NCI-H446 treated with DMSO at 0.1 percent for 48 hours (cell line): ENCODE results near the gene NR6A1.
"Not testable (repeated sequence)": the region's sequence is repeated elsewhere in the genome, so short reads cannot be mapped to it uniquely, and the experiment has no call there.

Experiments
- DNase-seq: peaks from one replicate; lab custom pipeline; 2025; lab: John Stamatoyannopoulos, UW

Gene NR6A1

DNA sequence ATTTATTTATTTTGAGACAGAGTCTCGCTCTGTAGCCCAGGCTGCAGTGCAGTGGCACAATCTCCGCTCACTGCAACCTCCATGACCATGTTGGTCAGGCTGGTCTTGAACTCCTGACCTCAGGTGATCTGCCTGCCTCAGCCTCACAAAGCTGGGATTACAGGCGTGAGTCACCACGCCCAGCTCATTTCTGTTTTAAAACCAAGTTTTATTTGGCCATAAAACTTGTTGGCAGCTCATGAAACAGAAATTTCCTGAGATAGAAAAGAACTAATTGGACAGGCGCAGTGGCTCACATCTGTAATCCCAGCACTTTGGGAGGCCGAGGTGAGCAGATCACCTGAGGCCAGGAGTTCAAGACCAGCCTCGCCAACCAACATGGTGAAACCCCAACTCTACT lies 155.3 kb downstream of the NR6A1 start:
- not testable (repeated sequence) for DNase-seq

DNA sequence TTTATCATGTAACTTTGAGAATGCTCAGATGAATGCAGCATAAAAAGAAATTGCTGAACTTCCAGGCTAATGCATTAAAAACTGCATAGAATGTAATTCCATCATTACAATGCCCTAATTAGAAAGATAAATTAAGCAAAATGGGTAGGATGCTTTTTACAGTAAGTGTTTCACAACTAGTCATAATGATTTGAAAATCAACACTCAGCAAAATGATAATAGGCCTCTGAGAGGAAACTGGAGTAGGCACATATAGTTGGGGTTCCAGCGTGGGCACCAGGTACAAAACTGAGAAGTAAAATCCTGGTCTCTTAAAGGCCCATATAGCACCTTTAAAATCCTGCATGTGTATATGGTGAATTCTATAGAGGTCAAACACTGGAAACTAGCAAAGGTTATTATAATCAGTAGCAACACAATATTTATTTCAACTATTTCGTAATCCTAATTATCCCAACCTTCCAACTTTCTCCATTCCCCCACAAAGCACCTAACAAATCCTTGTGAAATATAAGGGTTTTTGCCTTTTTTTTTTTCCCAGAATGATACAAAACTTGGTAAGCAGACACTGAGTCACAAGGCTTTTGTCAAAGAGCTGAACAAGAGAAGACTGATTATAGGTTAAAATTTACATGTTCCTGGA lies 155.9 kb downstream of the NR6A1 start:
- no peak for DNase-seq

DNA sequence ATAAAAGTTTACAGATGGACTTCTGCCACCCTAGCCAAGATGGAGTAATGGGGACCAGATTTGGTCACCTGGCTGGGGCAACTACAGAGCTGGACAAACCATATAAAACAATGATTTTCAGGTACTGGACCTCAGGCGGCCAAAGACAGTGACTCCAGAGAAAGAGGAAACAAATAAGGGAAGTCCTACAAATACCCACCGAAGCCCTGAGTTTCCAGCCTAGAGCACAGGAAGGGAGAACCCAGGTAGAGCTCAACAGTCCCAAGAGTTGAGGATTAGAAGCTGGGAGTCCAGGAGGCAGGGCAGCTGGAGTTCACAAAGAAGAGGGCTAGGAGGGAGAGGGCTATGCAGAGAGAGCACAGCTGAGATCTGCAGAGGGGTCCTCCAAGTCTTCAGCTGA lies 157.3 kb downstream of the NR6A1 start:
- DNase-seq = no peak

DNA sequence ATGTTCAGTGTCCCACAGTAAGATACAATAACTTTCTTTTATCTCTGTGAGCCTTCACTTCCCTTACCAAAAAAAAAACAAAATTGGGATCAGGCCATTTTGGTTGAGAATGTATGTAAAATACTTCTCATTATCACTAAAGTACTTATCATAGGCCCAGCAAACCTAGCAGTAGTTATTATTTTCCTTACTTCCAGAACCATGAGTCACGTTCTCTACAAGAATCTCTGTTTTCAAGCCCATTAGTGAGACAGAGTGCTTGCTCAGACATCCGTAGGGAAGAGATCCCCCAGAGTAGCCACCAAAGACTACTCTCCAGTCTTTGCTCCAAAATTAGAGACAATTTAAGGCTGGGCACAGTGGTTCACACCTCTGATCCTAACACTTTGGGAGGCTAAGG lies 160.0 kb downstream of the NR6A1 start:
- DNase-seq = no peak

DNA sequence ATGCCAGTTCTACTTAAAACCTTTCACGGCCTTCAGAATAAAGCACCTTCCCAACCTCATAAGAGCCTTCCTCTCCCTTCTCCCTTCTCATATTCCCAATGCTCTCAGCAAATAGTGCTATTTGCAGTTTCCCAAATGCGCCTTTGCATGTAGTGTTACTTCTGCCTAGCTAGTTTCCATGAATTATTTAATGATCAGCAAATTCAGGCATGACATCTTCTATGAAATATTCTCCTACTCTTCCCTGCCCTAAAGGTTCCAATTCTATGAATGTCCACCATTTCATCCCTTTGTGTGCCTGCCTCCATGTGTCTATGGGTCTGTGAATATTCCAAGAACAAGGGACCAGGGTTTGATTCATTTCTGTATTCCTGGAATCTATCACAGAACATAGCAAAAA lies 165.1 kb downstream of the NR6A1 start:
- no peak for DNase-seq

DNA sequence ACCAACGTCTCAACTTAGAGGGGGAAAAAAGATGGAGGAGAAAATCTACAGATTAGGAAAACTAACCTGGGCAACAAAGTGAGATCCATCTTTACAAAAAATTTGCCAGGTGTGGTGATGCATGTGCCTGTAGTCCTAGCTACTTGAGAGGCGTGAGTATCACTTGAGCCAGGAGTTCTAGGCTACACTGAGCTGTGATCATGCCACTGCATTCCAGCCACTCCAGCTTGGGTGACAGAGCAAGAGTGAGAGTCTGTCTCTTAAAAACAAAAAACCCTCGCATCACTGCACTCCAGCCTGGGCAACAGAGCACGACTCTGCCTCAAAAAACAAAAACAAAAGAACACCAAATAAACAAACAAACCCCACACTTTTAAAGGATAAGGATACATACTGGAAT lies 165.9 kb downstream of the NR6A1 start:
- no peak for DNase-seq

DNA sequence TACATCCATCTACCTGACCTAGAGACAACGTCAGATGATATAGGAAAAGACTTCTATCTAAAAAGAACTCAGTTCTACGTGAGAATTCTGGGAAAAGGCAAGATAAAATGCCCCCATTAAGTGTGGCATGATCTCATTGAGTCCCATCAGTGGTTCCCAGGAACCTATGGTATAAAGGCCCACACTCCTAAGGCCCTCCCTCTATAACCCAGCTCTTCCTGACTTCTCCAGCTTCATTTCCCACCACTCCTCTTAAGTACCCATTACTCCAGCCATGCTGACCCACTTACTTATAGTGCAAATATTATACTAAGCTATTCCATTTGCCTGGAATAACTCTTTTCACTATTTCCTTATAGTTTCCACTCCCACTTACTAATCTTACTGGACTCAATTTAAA lies 168.5 kb downstream of the NR6A1 start:
- DNase-seq = no peak

DNA sequence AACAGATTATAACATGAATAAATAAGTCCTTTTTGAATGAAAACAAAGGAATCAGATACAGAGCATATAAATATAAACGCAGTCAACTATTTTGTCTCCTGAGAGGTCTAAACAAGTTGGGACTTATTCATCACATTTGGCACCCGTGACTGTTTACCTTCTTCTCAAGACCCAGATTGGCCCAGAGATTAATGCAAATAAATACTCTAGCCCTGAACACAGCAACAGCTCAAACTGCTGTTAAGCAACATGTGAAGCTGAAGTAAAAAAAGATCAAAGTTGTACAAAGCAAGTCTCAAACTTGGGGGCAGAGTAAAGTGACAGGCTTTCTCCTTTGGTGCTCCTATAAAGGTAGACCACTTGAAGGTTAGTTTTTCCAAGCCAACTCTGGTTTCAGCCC lies 168.9 kb downstream of the NR6A1 start:
- DNase-seq = no peak

DNA sequence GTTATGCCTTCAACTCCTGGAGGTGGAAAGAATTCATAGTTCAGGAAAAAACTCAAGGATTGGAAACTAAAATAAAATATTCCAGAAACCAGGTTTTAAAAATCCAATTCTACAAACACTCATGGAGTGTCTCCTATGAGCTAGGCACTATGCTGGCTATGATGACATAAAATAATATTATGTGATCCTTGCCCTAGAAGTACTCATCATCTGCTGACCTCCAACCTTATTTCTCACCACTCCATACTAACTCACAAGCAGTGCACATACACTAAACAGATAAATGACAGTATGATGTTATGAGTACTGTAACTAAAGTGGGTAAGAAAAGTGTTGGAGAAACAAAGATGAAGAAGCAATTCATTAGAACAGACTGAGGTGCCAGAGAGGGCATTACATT lies 170.7 kb downstream of the NR6A1 start:
- no peak for DNase-seq

DNA sequence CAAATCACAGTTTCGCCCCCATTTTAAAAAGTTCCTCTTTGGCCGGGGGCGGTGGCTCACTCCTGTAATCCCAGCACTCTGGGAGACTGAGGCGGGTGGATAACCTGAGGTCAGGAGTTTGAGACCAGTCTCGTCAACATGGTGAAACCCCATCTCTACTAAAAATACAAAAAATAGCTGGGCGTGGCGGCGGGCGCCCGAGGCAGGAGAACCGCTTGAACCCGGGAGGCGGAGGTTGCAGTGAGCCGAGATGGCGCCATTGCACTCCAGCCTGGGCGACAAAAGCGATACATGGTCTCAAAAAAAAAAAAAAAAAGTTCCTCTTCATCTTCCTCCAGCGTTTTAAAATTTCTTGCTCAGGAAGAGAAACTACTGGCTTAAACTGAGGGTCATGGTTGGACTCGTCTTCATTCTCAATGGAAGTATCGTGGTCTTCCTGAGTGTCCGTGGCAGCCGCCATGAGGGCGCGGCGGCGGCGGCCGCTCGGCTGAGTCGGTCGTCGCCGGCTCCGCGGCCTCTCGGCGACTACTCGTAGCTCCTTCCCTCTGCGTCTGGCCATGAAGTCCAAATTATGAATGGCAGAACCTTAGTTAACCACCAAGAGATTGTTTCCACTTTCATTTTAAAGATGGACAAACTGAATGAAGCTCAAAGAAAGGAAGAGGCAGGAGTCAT lies 171.9 kb downstream of the NR6A1 start:
- DNase-seq = no peak

DNA sequence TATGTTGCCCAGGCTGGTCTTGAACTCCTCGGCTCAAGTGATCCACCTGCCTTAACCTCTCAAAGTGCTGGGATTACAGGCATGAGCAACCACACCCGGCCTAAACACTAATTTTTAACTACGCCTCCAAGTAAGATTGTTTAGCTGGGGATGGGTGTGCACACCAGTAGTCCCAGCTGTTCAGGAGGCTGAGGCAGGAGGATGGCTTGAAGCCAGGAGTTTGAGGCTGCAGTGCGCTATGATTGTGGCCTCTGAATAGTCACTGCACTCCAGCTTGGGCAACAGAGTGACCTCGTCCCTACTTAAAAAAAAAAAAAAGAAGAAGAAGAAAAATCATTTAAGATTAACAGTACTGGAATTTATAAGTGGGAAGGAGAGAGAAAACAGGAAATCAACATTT lies 173.1 kb downstream of the NR6A1 start:
- DNase-seq = no peak

DNA sequence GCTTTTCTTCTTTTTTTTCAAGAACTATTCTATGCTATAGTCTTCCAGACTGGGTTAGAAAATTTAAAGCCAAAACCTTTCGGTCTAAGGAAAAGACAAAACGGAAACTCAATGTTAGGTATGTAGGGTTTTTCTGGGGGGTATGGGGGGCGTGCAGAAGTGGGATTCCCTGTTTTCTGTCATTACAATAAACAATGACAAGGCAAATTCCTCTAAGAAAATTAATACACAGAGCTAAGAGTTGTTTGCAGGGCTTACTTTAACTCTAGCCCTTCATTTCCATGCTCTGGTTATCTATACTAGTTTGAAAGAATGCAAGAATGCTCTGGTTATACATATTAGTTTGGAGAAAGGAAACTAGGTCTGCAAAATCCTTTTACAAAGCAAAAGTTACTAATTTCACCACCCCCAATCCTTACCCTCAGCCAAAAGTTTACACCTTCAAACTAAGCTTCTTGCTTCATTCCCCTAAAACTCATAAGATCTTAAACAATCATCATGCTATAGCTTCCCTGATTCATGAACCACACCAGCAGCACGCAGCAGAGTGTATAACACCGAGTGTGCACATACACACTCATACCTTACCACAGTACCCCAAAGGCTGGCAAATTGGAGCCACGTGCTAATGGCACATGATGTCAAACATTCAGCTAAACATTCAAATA lies 174.8 kb downstream of the NR6A1 start:
- DNase-seq = no peak

DNA sequence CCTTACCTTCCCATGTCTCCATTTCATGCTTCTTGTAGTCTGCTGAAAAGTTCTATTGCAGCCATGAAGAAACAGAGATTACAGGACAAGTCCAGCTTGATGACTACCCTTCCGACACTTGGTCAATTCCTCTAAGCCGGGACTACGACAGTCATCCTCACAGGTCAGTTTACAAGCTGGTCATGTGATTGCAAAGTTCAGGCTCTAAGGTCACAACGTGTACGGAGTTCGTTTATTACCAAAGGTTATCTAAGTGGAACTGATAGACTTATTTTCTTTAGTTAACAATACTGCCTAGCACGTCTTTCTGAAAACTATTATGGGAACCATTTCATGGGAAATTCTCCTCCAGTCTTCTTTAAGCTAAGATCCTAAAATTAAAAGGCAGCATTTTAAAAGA lies 175.4 kb downstream of the NR6A1 start:
- DNase-seq = no peak

DNA sequence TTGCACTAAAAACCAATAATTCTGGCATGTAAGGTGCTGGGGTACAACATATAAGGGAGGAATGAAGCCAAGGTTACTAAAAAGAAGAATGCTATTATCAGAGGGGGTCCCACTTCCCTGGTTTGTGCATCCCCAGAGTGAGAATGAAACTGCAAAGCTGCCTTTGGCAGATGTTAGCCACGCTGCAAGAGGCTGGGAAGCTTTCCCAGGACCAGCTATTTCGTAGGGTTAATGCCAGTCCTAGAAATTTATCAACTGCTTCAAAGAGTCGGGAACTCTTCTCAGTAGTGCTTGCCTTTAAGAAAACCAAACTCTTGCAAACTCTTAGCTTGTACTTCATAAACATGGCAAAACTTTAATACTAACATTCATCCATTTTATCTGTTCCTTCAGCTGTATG lies 176.4 kb downstream of the NR6A1 start:
- no peak for DNase-seq

DNA sequence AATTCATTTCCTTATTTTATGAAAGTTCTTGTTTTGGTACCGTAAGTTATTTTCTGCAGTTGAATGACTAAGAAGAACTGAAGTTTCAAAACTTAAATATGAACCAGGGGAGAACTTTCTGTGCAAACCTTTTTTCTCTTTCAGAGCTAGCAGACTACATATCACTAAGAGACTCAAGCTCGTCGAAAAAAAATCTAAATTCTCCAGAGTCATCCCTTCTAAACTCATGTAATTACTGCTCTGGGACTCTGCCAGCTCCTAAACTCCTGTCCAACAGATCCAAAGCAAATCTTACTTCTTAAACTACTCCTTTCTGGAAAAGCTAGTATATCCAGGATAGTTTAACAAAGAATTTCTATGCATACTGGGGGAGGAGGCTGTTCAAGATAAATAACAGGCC lies 176.9 kb downstream of the NR6A1 start:
- no peak for DNase-seq

DNA sequence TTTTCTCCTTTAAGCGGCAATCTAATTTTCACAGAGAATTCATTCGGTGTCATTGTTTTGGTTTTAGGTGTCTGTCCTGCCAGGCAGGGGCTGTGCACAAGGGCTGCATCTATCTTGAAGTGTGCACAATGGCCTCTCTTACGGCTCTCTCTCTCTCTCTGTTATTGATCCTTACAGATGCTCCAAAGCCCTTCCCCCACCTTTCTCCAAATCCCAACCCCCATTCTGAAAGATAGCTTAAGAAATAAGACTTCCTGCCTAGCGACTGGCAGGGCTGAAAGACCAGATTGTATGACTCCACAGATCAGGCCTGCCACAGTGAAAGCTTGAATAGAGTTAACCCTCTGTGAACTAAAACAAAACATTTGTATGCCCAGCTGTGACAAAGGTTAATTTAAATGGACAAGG lies 177.5 kb downstream of the NR6A1 start:
- no peak for DNase-seq

DNA sequence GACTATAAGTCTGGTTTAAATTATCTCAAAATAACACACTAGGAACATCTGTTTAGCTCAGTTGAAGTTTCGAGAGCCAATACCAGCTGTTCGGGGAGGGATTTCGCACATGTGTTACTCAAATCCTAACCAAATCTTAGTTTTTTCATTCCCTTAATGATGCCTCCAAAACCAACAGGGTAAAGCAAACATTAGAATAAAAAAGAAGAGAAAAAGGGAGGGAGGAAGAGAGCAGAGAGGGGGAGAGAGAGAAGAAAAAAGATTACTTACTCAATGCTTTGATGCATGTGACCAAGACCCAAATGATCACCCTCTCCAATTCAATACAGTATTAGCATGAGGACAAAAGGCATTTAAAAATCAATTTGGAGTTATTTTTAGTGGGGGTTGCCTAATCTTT lies 177.9 kb downstream of the NR6A1 start:
- no peak for DNase-seq

DNA sequence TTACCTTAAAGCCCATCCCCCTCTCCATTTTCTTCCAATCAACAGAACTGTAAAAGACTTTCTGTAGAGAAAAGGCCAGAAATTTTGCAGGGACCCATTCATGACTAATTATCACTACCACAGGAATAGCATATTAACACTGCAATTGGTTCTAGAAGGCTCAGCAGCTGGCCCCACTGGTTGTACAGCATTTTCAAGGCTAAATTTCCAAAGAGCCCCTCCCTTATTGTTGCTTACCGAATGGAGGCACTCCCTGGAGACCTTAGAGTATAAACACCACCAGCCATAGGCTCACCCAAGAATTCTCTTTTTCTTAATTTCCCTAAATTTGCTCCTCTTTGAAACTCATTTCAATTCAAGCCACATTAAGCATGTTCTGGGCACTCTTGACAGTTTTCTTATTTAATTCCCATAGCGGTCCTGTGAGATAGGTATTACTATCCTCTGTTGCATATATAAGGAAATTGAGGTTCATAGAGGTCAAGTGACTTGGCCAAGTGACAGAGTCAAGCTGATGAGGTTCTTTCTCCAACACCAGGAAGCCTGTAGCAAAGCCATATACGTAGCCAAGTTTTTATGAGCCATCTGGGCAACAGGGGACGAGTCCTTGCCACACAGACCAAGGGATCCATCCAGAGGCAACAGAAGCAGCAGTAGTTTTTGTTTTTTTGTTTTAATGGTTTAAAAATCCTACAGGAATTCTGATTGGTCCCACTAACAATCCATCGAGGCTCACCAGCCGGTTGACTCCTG lies 180.0 kb downstream of the NR6A1 start:
- peak; percentile 16 for DNase-seq

DNA sequence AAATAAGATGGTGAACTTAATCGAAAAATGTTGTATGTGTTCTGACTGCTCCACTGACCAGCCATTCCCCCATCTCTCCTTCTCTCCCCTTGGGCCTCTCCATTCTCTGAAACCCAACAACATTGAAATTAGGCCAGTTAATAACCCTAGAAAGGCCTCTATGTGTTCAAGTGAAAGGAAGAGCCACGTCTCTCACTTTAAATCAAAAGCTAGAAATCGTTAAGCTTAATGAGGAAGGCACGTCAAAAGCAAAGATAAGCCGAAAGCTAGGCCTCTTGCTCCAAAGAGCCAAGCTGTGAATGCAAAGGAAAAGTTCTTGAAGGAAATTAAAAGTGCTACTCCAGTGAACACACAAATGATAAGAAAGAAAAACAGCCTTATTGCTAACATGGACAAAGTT lies 186.5 kb downstream of the NR6A1 start:
- no peak for DNase-seq

DNA sequence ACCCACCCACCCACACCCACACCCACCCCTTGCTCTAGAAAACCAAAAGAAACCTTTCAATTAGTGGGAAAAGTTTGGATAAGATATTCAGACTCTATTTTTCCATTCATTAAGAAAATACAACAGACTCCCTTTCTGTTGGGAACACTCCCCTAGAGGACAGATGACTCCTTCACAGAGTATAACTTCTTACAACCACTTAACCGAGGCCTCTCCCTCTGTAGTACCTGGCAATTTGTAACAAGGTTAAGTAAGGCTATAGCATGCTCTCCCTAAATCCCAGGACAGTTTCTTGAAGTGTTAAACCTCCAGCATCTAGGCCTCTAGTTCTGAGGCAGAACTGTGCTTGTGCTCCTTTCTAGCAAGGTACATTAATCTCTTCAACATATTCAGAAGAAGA lies 188.0 kb downstream of the NR6A1 start:
- no peak for DNase-seq

DNA sequence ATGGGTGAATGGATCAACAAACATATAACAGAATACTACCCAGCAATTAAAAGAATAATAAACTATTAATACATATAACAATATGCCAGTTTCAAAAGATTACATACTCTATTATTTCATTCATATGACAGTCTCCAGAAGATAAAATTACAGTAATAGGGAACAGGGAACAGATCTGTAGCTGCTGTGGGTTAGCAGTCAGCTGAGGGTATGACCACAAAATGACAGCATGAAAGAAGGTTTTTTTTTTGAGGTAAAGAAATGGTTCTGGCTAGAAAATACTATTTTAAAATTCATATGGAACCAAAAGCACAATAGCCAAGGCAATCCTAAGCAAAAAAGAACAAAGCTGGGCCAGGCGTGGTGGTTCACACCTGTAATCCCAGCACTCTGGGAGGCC lies 190.9 kb downstream of the NR6A1 start:
- DNase-seq = no peak

DNA sequence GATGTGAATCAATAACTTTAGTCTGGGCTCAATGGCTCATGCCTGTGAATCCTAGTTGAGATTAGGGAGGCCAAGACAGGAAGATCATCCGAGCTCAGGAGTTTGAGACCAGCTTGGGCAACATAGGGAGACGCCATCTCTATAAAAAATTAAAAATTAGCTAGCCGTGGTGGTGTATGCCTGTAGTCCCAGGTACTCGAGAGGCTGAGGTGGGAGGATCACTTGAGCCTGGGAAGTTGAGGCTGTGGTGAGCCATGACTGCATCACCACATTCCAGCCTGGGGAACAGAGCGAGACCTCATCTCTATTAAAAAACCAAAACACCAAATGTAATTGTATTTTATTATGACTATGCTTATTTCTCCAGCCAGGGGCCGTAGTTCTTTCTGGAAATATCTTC lies 194.4 kb downstream of the NR6A1 start:
- DNase-seq = no peak
